ENCODE measurements around the gene YDJC.

DNA sequence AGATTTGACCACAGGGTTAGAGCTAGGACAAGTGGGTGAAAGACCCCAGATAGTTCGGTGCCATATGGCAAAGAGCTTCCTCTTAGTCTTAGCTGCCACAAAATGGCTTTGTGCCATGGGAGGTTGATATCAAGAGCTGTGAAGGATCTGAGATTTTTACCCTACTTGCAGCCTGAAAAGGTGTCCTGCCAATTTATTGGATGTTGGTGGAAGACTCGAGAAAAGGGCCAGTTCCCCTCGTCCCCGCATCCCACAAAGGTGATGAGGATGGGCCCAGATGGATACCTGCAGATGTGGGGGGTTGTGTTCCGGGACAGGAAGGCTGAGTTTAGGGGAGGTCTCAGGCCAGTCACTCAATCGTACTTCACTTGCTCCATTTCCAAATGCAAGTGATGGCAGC, 27.2 kb downstream of the YDJC start:
- TF ChIP-seq CTCF (conservative IDR thresholded peaks at IDR 0.05; ENCODE audit: low read depth, low read length) (no peak), POLR2A (IDR thresholded peaks at IDR 0.05; ENCODE audit: low read depth, low read length) (no peak), MAFK (IDR thresholded peaks at IDR 0.05; ENCODE audit: low read depth, low read length) (no peak), MXI1 (IDR thresholded peaks at IDR 0.05; ENCODE audit: borderline replicate concordance, low read depth, low read length) (no peak), CHD1 (IDR thresholded peaks at IDR 0.05; ENCODE audit: low read depth, low read length) (no peak), RAD21 (IDR thresholded peaks at IDR 0.05; ENCODE audit: low read length) (no peak), USF2 (IDR thresholded peaks at IDR 0.05; ENCODE audit: low read depth, low read length) (no peak), ELK1 (IDR thresholded peaks at IDR 0.05; ENCODE audit: borderline replicate concordance, low read depth, low read length) (no peak), CEBPB (IDR thresholded peaks at IDR 0.05; ENCODE audit: low read depth, low read length) (no peak), FOS (IDR thresholded peaks at IDR 0.05; ENCODE audit: low read depth, low read length) (no peak), NFE2L2 (IDR thresholded peaks at IDR 0.05; ENCODE audit: low read depth, low read length) (no peak), BHLHE40 (IDR thresholded peaks at IDR 0.05; ENCODE audit: low read depth, low read length) (no peak)

Measured in IMR-90 (cell line).